PC-9 (cell line): Measurements from ENCODE around the gene SHTN1. TPM values are rescaled to one million over a fixed set of nuclear protein-coding genes. Genes with fewer than 3 reads are reported as not detected.

Source experiments
- BruUV-seq: library from RNA; stranded (reverse); fragments of 400-500 nt; replicated peaks from 2 replicates; lab custom pipeline; 2021; lab: Mats Ljungman, UMichigan
- CTCF ChIA-PET: fragments of 300-600 bp; sonication (Branson Sonifier 250); formaldehyde crosslinking; loops from one replicate; lab custom pipeline; 2022; ENCODE audit warnings: antibody characterized with exemption; lab: Charles Lee
- POLR2A ChIA-PET: fragments of 300-600 bp; sonication (Branson Sonifier 250); formaldehyde crosslinking; loops from one replicate; lab custom pipeline; 2022; ENCODE audit warnings: antibody characterized with exemption; ENCODE audit not compliant: unreplicated experiment; lab: Charles Lee
- DNase-seq, 2 experiments: peaks; one replicate each; pipeline versions ENCODE4 v3.0.0 to v3.0.0-alpha.2; 2015 to 2022; ENCODE audit warnings: mixed read lengths in 1 of 2
- H2AFZ ChIP-seq: fragments of 200-600 bp; sonication (generic); 2 replicates; pipeline ENCODE4 v1.8.1; 2017; ENCODE audit warnings: antibody characterized with exemption
- H3F3A ChIP-seq: fragments of 200-600 bp; sonication (generic); 2 replicates; pipeline ENCODE4 v1.8.1; 2017; ENCODE audit warnings: antibody characterized with exemption, mild to moderate bottlenecking, low read depth; ENCODE audit not compliant: insufficient read depth
- H3K27ac ChIP-seq: fragments of 200-600 bp; sonication (generic); 2 replicates; pipeline ENCODE4 v1.6.1; 2016; ENCODE audit warnings: mixed run types
- H3K27me3 ChIP-seq: fragments of 200-600 bp; sonication (generic); 2 replicates; pipeline ENCODE4 v1.6.1; 2016; ENCODE audit warnings: low read depth, mixed run types; ENCODE audit not compliant: insufficient read depth
- H3K36me3 ChIP-seq: fragments of 200-600 bp; sonication (generic); 2 replicates; pipeline ENCODE4 v1.6.1; 2016; ENCODE audit warnings: low read depth, mixed run types
- H3K4me1 ChIP-seq: fragments of 200-600 bp; sonication (generic); replicated peaks from 2 replicates; pipeline ENCODE4 v1.6.1; 2016; ENCODE audit warnings: mixed run types; ENCODE audit not compliant: insufficient read depth
- H3K4me2 ChIP-seq: fragments of 200-600 bp; sonication (generic); 2 replicates; pipeline ENCODE4 v1.6.1; 2017; ENCODE audit warnings: mixed run types
- H3K4me3 ChIP-seq: fragments of 200-600 bp; sonication (generic); 2 replicates; pipeline ENCODE4 v1.6.1; 2016; ENCODE audit warnings: mixed run types
- H3K79me2 ChIP-seq: fragments of 200-600 bp; sonication (generic); 2 replicates; pipeline ENCODE4 v1.6.1; 2017; ENCODE audit warnings: low read depth, mixed run types
- H3K9me2 ChIP-seq: fragments of 200-600 bp; sonication (generic); 2 replicates; pipeline ENCODE4 v1.8.1; 2017; ENCODE audit warnings: mild to moderate bottlenecking; ENCODE audit not compliant: insufficient read depth
- H3K9me3 ChIP-seq: fragments of 200-600 bp; sonication (generic); 2 replicates; pipeline ENCODE4 v1.8.1; 2016; ENCODE audit warnings: low read depth; ENCODE audit not compliant: insufficient read depth
- H4K20me1 ChIP-seq: fragments of 200-600 bp; sonication (generic); 2 replicates; pipeline ENCODE4 v1.8.1; 2017; ENCODE audit not compliant: insufficient read depth
- CTCF ChIP-seq: fragments of 200-600 bp; sonication (generic); conservative IDR thresholded peaks from 2 replicates; pipeline ENCODE4 v1.6.1; 2017; ENCODE audit warnings: mixed run types, antibody characterized with exemption, mild to moderate bottlenecking, moderate library complexity
- EZH2 ChIP-seq: fragments of 200-600 bp; sonication (generic); IDR thresholded peaks from 2 replicates; pipeline ENCODE4 v1.8.0; 2017; ENCODE audit warnings: antibody characterized with exemption, low read depth
- intact Hi-C: fragments of 100-400 bp; cut with micrococcal nuclease; formaldehyde crosslinking; loops from one replicate; pipeline ENCODE4 v1.10.0; 2022; ENCODE audit not compliant: unreplicated experiment
- total RNA-seq: library from RNA; stranded (reverse); gene quantifications from 2 replicates; pipeline ENCODE4 v1.2.3, GENCODE V29; 2021

SHTN1 gene
- total RNA-seq, 1 experiment from 2014 or later: 33.6 TPM

GRCh38 chr10:116868198-116868676 lies 136.8 kb downstream of the SHTN1 start:
- ChIA-PET POLR2A (no interaction called here), CTCF (no interaction called here)
- no peaks in the 10 kb centered on the region for H3K36me3 ChIP-seq
- no peak overlapping the region for H3K4me3 ChIP-seq
- H4K20me1 ChIP-seq: no peaks in the 10 kb centered on the region
- intact Hi-C loops: no loop called here
- H3K27ac ChIP-seq: no peak overlapping the region
- H3K4me1 ChIP-seq: no peaks in the 10 kb centered on the region
- no TSS peak for BruUV-seq
- no peak overlapping the region for H2AFZ ChIP-seq
- TF ChIP-seq EZH2 (no peak), CTCF (no peak)
- no peaks in the 10 kb centered on the region for H3K27me3 ChIP-seq
- H3K79me2 ChIP-seq: no peaks in the 10 kb centered on the region
- H3F3A ChIP-seq: no peaks in the 10 kb centered on the region
- H3K4me2 ChIP-seq: no peak overlapping the region
- DNase-seq: no peak
- no peaks in the 10 kb centered on the region for H3K9me3 ChIP-seq
- H3K9me2 ChIP-seq: no peaks in the 10 kb centered on the region

GRCh38 chr10:116866987-116867595 lies 137.9 kb downstream of the SHTN1 start:
- Histone ChIP-seq H2AFZ (no peak overlapping the region), H3K27me3 (no peaks in the 10 kb centered on the region), H3K27ac (no peak overlapping the region), H3K9me3 (no peaks in the 10 kb centered on the region), H3K4me3 (no peak overlapping the region), H3K36me3 (no peaks in the 10 kb centered on the region), H3K9me2 (no peaks in the 10 kb centered on the region), H3K4me1 (no peaks in the 10 kb centered on the region), H3K4me2 (no peak overlapping the region), H4K20me1 (no peaks in the 10 kb centered on the region), H3K79me2 (no peaks in the 10 kb centered on the region), H3F3A (no peaks in the 10 kb centered on the region)
- POLR2A ChIA-PET: no interaction called here
- intact Hi-C loops: no loop called here
- TF ChIP-seq EZH2 (no peak), CTCF (no peak)
- no TSS peak for BruUV-seq
- no peak for DNase-seq
- CTCF ChIA-PET: interaction anchor here (0.6 kb wide), 1 partner anchor 396 kb away, joined by 4 read pairs; no protein-coding TSS in a partner anchor

- H4K20me1 ChIP-seq: no peaks in the 10 kb centered on the region
- no peak for DNase-seq
- H3K4me2 ChIP-seq: no peak overlapping the region
- H3F3A ChIP-seq: no peaks in the 10 kb centered on the region
- H3K9me2 ChIP-seq: no peaks in the 10 kb centered on the region
- no peaks in the 10 kb centered on the region for H3K79me2 ChIP-seq
- no peaks in the 10 kb centered on the region for H3K9me3 ChIP-seq
- H3K4me3 ChIP-seq: no peak overlapping the region
- H3K27me3 ChIP-seq: no peaks in the 10 kb centered on the region
- H3K27ac ChIP-seq: no peak overlapping the region
- H3K36me3 ChIP-seq: no peaks in the 10 kb centered on the region
- no TSS peak for BruUV-seq
- intact Hi-C loops: no loop called here
- TF ChIP-seq CTCF (no peak), EZH2 (no peak)
- H2AFZ ChIP-seq: no peak overlapping the region
- ChIA-PET POLR2A (no interaction called here), CTCF (no interaction called here)
- H3K4me1 ChIP-seq: no peaks in the 10 kb centered on the region
Observed at GRCh38 chr10:116866066-116866465, 138.9 kb downstream of the SHTN1 start.
